PC-9 (cell line): ENCODE measurements around the gene VPS35. TPM values are rescaled to one million over a fixed set of nuclear protein-coding genes. Genes with fewer than 3 reads are reported as not detected.

Experiments used
- BruUV-seq: library from RNA; stranded (reverse); fragments of 400-500 nt; replicated peaks from 2 replicates; lab custom pipeline; 2021; lab: Mats Ljungman, UMichigan
- CTCF ChIA-PET: fragments of 300-600 bp; sonication (Branson Sonifier 250); formaldehyde crosslinking; loops from one replicate; lab custom pipeline; 2022; ENCODE audit warnings: antibody characterized with exemption; lab: Charles Lee
- POLR2A ChIA-PET: fragments of 300-600 bp; sonication (Branson Sonifier 250); formaldehyde crosslinking; loops from one replicate; lab custom pipeline; 2022; ENCODE audit warnings: antibody characterized with exemption; ENCODE audit not compliant: unreplicated experiment; lab: Charles Lee
- DNase-seq, 2 experiments: peaks; one replicate each; pipeline versions ENCODE4 v3.0.0 to v3.0.0-alpha.2; 2015 to 2022; ENCODE audit warnings: mixed read lengths in 1 of 2
- H2AFZ ChIP-seq: fragments of 200-600 bp; sonication (generic); 2 replicates; pipeline ENCODE4 v1.8.1; 2017; ENCODE audit warnings: antibody characterized with exemption
- H3F3A ChIP-seq: fragments of 200-600 bp; sonication (generic); 2 replicates; pipeline ENCODE4 v1.8.1; 2017; ENCODE audit warnings: antibody characterized with exemption, mild to moderate bottlenecking, low read depth; ENCODE audit not compliant: insufficient read depth
- H3K27ac ChIP-seq: fragments of 200-600 bp; sonication (generic); 2 replicates; pipeline ENCODE4 v1.6.1; 2016; ENCODE audit warnings: mixed run types
- H3K27me3 ChIP-seq: fragments of 200-600 bp; sonication (generic); 2 replicates; pipeline ENCODE4 v1.6.1; 2016; ENCODE audit warnings: low read depth, mixed run types; ENCODE audit not compliant: insufficient read depth
- H3K36me3 ChIP-seq: fragments of 200-600 bp; sonication (generic); 2 replicates; pipeline ENCODE4 v1.6.1; 2016; ENCODE audit warnings: low read depth, mixed run types
- H3K4me1 ChIP-seq: fragments of 200-600 bp; sonication (generic); replicated peaks from 2 replicates; pipeline ENCODE4 v1.6.1; 2016; ENCODE audit warnings: mixed run types; ENCODE audit not compliant: insufficient read depth
- H3K4me2 ChIP-seq: fragments of 200-600 bp; sonication (generic); 2 replicates; pipeline ENCODE4 v1.6.1; 2017; ENCODE audit warnings: mixed run types
- H3K4me3 ChIP-seq: fragments of 200-600 bp; sonication (generic); 2 replicates; pipeline ENCODE4 v1.6.1; 2016; ENCODE audit warnings: mixed run types
- H3K79me2 ChIP-seq: fragments of 200-600 bp; sonication (generic); 2 replicates; pipeline ENCODE4 v1.6.1; 2017; ENCODE audit warnings: low read depth, mixed run types
- H3K9me2 ChIP-seq: fragments of 200-600 bp; sonication (generic); 2 replicates; pipeline ENCODE4 v1.8.1; 2017; ENCODE audit warnings: mild to moderate bottlenecking; ENCODE audit not compliant: insufficient read depth
- H3K9me3 ChIP-seq: fragments of 200-600 bp; sonication (generic); 2 replicates; pipeline ENCODE4 v1.8.1; 2016; ENCODE audit warnings: low read depth; ENCODE audit not compliant: insufficient read depth
- H4K20me1 ChIP-seq: fragments of 200-600 bp; sonication (generic); 2 replicates; pipeline ENCODE4 v1.8.1; 2017; ENCODE audit not compliant: insufficient read depth
- CTCF ChIP-seq: fragments of 200-600 bp; sonication (generic); conservative IDR thresholded peaks from 2 replicates; pipeline ENCODE4 v1.6.1; 2017; ENCODE audit warnings: mixed run types, antibody characterized with exemption, mild to moderate bottlenecking, moderate library complexity
- EZH2 ChIP-seq: fragments of 200-600 bp; sonication (generic); IDR thresholded peaks from 2 replicates; pipeline ENCODE4 v1.8.0; 2017; ENCODE audit warnings: antibody characterized with exemption, low read depth
- intact Hi-C: fragments of 100-400 bp; cut with micrococcal nuclease; formaldehyde crosslinking; loops from one replicate; pipeline ENCODE4 v1.10.0; 2022; ENCODE audit not compliant: unreplicated experiment
- total RNA-seq: library from RNA; stranded (reverse); gene quantifications from 2 replicates; pipeline ENCODE4 v1.2.3, GENCODE V29; 2021

VPS35 gene
- total RNA-seq, 1 experiment from 2014 or later = 98.4 TPM

DNA sequence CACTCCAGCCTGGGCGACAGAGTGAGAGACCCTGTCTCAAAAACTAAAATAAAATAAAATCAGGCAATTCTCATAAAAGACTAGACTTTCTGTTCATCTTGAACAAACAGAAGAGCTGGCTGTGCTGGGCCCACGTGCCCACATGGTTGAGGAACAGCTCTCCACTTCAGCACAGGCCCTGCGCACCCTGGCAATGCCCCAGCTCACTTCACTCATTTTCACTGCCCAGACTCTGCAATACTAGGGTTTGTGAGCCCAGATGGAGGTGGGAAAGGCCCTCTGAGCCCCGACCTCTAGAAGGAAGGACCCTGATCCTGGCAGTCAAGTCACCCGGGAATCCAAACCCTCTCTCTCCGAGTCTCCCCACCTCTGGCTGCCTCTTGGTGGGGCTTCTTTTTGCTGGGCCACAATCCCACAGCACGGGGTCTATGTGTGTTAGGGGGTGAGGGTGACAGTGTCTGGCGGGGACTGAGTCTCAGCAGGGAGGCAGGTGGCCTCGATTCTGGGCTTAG is 44.4 kb upstream of the VPS35 start:
- Histone ChIP-seq H3K36me3 (no peaks in the 10 kb centered on the region), H2AFZ (no peak overlapping the region), H3K9me2 (no peaks in the 10 kb centered on the region), H3K79me2 (no peaks in the 10 kb centered on the region), H3K27ac (no peak overlapping the region), H4K20me1 (no peaks in the 10 kb centered on the region), H3K4me1 (no peaks in the 10 kb centered on the region), H3F3A (no peaks in the 10 kb centered on the region), H3K4me3 (no peak overlapping the region), H3K27me3 (peaks cover 12% of the 10 kb centered on the region; the same call in 1 of the 2 replicates), H3K9me3 (no peaks in the 10 kb centered on the region), H3K4me2 (no peak overlapping the region)
- intact Hi-C loops = no loop called here
- no peak for DNase-seq
- no TSS peak for BruUV-seq
- CTCF ChIA-PET = no interaction called here
- POLR2A ChIA-PET = no interaction called here
- no peak for TF ChIP-seq CTCF
- no peak for TF ChIP-seq EZH2

DNA sequence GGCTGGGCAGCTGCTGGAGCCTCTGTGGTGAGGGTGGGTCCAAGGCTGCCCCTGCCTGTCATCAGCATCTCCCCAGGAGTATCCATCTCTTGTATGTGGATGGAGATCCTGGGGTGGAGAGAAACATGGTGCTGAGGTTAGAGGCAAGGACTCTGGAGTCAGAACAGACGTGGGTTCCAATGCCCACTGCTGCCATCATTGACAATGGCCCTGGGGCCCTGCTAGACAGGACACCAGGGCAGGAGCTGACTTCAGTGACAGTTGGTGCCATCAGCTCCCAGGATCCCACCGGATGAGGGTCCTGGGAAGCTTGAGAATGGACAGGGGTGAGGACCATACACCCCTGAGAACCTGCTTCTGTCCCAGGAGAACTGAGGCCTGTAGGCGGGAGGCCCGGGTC is 43.6 kb upstream of the VPS35 start:
- no peak for TF ChIP-seq CTCF
- TF ChIP-seq EZH2 = no peak
- no peak for DNase-seq
- CTCF ChIA-PET = no interaction called here

GRCh38 chr16:46731691-46732555 is 42.9 kb upstream of the VPS35 start:
- POLR2A ChIA-PET = no interaction called here
- no peak overlapping the region for H3K4me2 ChIP-seq
- H3K4me1 ChIP-seq = no peaks in the 10 kb centered on the region
- peaks cover 12% of the 10 kb centered on the region; the same call in 1 of the 2 replicates for H3K27me3 ChIP-seq
- H3K27ac ChIP-seq = no peak overlapping the region
- TF ChIP-seq EZH2 = no peak
- H4K20me1 ChIP-seq = no peaks in the 10 kb centered on the region
- CTCF ChIA-PET = no interaction called here
- BruUV-seq = no TSS peak
- H3K4me3 ChIP-seq = no peak overlapping the region
- H3K79me2 ChIP-seq = no peaks in the 10 kb centered on the region
- intact Hi-C loops = no loop called here
- H3K9me3 ChIP-seq = no peaks in the 10 kb centered on the region
- no peak overlapping the region for H2AFZ ChIP-seq
- no peaks in the 10 kb centered on the region for H3K36me3 ChIP-seq
- no peak for DNase-seq
- H3F3A ChIP-seq = no peaks in the 10 kb centered on the region
- H3K9me2 ChIP-seq = no peaks in the 10 kb centered on the region

More for the DNA sequence above, 43.6 kb upstream of the VPS35 start:
- POLR2A ChIA-PET = no interaction called here
- H3K9me3 ChIP-seq = no peaks in the 10 kb centered on the region
- no peaks in the 10 kb centered on the region for H3K79me2 ChIP-seq
- H3K9me2 ChIP-seq = no peaks in the 10 kb centered on the region
- no peaks in the 10 kb centered on the region for H4K20me1 ChIP-seq
- H3K27ac ChIP-seq = no peak overlapping the region
- BruUV-seq = no TSS peak
- H3K4me2 ChIP-seq = no peak overlapping the region
- no peak overlapping the region for H3K4me3 ChIP-seq
- H3K27me3 ChIP-seq = peaks cover 12% of the 10 kb centered on the region; the same call in 1 of the 2 replicates
- H3K4me1 ChIP-seq = no peaks in the 10 kb centered on the region
- intact Hi-C loops = no loop called here
- no peaks in the 10 kb centered on the region for H3F3A ChIP-seq
- no peaks in the 10 kb centered on the region for H3K36me3 ChIP-seq
- no peak overlapping the region for H2AFZ ChIP-seq
